K562 (cell line): Measurements from ENCODE around the gene HMG20B. TPM values are rescaled to one million over a fixed set of nuclear protein-coding genes. Genes with fewer than 3 reads are reported as not detected.

Experiments
- DACH1 ChIP-seq: fragments of 450-650 bp; IDR thresholded peaks from 2 replicates; pipeline ENCODE4 v1.6.1; 2018; ENCODE audit not compliant: partially characterized antibody
- ETS1 ChIP-seq: conservative IDR thresholded peaks from 2 replicates; pipeline ENCODE4 v1.6.1; 2011; ENCODE audit warnings: low read depth, mild to moderate bottlenecking, low read length; ENCODE audit not compliant: control insufficient read depth
- EWSR1 ChIP-seq: fragments of 450-650 bp; IDR thresholded peaks from 2 replicates; pipeline ENCODE4 v1.6.1; 2018; ENCODE audit warnings: borderline replicate concordance, mild to moderate bottlenecking, low read depth, moderate library complexity; ENCODE audit not compliant: partially characterized antibody
- MAFF ChIP-seq: IDR thresholded peaks from 2 replicates; pipeline ENCODE4 v1.6.1; 2012; ENCODE audit warnings: low read length, improper control_type of control experiment
- TEAD2 ChIP-seq: fragments of 450-650 bp; IDR thresholded peaks from 2 replicates; pipeline ENCODE4 v1.6.1; 2016; ENCODE audit warnings: missing genetic modification characterization, control low read depth, missing compliant biosample characterization
- TRIM24 ChIP-seq, 2 experiments: fragments of 450-650 bp; IDR thresholded peaks; 2 replicates each; pipeline ENCODE4 v1.6.1; 2016
- ZNF830 ChIP-seq: fragments of 250-450 bp; sonication (Bioruptor Pico); IDR thresholded peaks from 2 replicates; pipeline ENCODE4 v1.5.0; 2021; ENCODE audit warnings: mild to moderate bottlenecking
- polyA plus RNA-seq, 8 experiments: library from polyadenylated mRNA; depleted of rRNA in 4 of 8; stranded (reverse) in 5 of 8; unstranded in 3 of 8; fragments of >200 nt; fragmentation: Nextera tagmentation in 2 of 8; fragmentation: Illumina TruSeq in 1 of 8; extraction: Ambion mirVana in 2 of 8; extraction: Trizol in 1 of 8; gene quantifications; 2 replicates each; pipeline versions ENCODE4 v1.2.1 to v1.2.3, GENCODE V29; 2011 to 2014; ENCODE audit warnings: inconsistent platforms in 1 of 8, missing spikeins in 1 of 8
- total RNA-seq, 7 experiments: library from RNA; depleted of rRNA in 6 of 7; stranded (reverse); fragments of >200 nt in 6 of 7; fragmentation: Illumina TruSeq in 2 of 7; extraction: Trizol in 2 of 7; gene quantifications; 2 replicates each; pipeline versions ENCODE4 v1.2.1 to v1.2.3, GENCODE V29; 2011 to 2021; ENCODE audit warnings: low replicate concordance in 1 of 7
- TF ChIP-seq, protein P1 (sequence below), 2 experiments: fragments of 450-650 bp; IDR thresholded peaks; 2 replicates each; pipeline ENCODE4 v1.6.1; 2016; ENCODE audit warnings: mild to moderate bottlenecking in 2 of 2, borderline replicate concordance in 1 of 2, low read depth in 1 of 2, moderate library complexity in 1 of 2
- TF ChIP-seq, protein P2 (sequence below), 2 experiments: fragments of 450-650 bp in 1 of 2; sonication (generic) in 1 of 2; formaldehyde crosslinking in 1 of 2; IDR thresholded peaks; 2 replicates each; pipeline versions ENCODE4 v1.7.1 to v1.9.0; 2016 to 2022; ENCODE audit warnings: inconsistent platforms in 1 of 2, mild to moderate bottlenecking in 1 of 2, missing genetic modification reagents in 1 of 2

The HMG20B gene
- total and polyA plus RNA-seq, 9 of the 15 experiments (the other 6 are each of a cell fraction or from before 2014, with no cell fraction given) = 0.35 to 172 (median 38.6) TPM

GRCh38 chr19:3605361-3605760, 32.6 kb downstream of the HMG20B start (continued):
- TF ChIP-seq, protein P1, sequence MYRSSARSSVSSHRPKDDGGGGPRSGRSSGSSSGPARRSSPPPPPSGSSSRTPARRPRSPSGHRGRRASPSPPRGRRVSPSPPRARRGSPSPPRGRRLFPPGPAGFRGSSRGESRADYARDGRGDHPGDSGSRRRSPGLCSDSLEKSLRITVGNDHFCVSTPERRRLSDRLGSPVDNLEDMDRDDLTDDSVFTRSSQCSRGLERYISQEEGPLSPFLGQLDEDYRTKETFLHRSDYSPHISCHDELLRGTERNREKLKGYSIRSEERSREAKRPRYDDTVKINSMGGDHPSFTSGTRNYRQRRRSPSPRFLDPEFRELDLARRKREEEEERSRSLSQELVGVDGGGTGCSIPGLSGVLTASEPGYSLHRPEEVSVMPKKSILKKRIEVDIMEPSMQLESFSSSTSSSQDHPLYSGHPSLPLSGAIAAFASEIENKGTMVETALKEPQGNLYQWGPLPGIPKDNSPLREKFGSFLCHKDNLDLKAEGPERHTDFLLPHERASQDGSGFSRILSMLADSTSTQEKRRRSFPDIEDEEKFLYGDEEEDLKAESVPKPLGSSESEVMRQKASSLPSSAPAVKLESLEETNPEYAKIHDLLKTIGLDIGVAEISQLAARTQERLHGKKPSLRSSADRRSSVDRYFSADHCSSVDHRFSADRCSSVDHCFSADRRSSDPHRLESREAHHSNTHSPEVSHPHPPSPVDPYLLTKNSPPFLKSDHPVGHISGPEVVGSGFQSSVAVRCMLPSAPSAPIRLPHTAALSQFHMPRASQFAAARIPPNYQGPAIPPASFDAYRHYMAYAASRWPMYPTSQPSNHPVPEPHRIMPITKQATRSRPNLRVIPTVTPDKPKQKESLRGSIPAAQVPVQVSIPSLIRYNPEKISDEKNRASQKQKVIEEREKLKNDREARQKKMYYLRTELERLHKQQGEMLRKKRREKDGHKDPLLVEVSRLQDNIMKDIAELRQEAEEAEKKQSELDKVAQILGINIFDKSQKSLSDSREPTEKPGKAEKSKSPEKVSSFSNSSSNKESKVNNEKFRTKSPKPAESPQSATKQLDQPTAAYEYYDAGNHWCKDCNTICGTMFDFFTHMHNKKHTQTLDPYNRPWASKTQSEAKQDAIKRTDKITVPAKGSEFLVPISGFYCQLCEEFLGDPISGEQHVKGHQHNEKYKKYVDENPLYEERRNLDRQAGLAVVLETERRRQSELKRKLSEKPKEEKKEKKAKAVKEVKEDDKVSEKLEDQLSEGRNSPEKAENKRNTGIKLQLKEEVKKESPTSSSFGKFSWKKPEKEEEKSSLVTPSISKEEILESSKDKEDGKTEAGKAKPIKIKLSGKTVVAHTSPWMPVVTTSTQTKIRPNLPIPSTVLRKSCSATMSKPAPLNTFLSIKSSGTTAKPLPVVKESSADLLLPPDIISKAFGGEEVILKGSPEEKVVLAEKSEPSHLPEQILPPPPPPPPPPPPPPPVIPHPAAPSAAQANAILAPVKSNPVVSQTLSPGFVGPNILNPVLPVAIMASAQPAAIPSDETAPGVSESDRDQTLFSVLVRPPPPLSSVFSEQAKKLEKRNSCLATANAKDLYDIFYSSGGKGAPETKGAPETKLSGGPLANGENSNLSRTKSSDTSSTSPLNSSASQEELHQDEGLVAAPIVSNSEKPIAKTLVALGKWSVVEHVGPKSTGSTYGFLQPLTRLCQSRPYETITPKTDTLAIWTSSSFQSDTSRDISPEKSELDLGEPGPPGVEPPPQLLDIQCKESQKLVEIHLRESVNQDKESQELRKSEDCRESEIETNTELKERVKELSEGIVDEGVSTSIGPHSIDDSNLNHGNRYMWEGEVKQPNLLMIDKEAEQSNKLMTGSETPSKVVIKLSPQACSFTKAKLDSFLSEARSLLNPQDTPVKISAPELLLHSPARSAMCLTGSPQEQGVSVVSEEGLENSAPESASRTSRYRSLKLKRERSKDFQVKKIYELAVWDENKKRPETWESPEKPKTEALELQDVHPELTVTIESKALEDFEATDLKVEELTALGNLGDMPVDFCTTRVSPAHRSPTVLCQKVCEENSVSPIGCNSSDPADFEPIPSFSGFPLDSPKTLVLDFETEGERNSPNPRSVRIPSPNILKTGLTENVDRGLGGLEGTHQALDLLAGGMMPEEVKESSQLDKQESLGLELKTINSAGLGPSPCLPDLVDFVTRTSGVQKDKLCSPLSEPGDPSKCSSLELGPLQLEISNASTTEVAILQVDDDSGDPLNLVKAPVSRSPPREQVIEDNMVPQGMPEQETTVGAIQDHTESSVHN (IDR thresholded peaks at IDR 0.05; ENCODE audit: borderline replicate concordance in 1 of 2, low read depth in 1 of 2) = no peak
- 0 out of 4 replicates have a peak, but pooled peaks of 1 of the 2 experiments have one; percentile 18 for TF ChIP-seq TRIM24 (IDR thresholded peaks at IDR 0.05)
- TF ChIP-seq EWSR1 = no peak
- TF ChIP-seq, protein P2, sequence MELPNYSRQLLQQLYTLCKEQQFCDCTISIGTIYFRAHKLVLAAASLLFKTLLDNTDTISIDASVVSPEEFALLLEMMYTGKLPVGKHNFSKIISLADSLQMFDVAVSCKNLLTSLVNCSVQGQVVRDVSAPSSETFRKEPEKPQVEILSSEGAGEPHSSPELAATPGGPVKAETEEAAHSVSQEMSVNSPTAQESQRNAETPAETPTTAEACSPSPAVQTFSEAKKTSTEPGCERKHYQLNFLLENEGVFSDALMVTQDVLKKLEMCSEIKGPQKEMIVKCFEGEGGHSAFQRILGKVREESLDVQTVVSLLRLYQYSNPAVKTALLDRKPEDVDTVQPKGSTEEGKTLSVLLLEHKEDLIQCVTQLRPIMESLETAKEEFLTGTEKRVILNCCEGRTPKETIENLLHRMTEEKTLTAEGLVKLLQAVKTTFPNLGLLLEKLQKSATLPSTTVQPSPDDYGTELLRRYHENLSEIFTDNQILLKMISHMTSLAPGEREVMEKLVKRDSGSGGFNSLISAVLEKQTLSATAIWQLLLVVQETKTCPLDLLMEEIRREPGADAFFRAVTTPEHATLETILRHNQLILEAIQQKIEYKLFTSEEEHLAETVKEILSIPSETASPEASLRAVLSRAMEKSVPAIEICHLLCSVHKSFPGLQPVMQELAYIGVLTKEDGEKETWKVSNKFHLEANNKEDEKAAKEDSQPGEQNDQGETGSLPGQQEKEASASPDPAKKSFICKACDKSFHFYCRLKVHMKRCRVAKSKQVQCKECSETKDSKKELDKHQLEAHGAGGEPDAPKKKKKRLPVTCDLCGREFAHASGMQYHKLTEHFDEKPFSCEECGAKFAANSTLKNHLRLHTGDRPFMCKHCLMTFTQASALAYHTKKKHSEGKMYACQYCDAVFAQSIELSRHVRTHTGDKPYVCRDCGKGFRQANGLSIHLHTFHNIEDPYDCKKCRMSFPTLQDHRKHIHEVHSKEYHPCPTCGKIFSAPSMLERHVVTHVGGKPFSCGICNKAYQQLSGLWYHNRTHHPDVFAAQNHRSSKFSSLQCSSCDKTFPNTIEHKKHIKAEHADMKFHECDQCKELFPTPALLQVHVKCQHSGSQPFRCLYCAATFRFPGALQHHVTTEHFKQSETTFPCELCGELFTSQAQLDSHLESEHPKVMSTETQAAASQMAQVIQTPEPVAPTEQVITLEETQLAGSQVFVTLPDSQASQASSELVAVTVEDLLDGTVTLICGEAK (IDR thresholded peaks at IDR 0.05) = no peak
- TF ChIP-seq, protein P2 (CRISPR knock-in tag; IDR thresholded peaks at IDR 0.05) = no peak
- no peak for TF ChIP-seq ZNF830 (CRISPR knock-in tag)
- no peak for TF ChIP-seq TEAD2 (tag)
- TF ChIP-seq ETS1 = no peak
- TF ChIP-seq MAFF = no peak
- TF ChIP-seq DACH1 = no peak
